Measurements from ENCODE around the gene PLP2. TPM values are rescaled to one million over a fixed set of nuclear protein-coding genes. Genes with fewer than 3 reads are reported as not detected.

Gene PLP2
- polyA plus RNA-seq, 3 donors = 280 to 374 (median 330) TPM

- Histone ChIP-seq H3K4me2 (replicated peaks; ENCODE audit: extremely low read depth, low read length, poor library complexity, severe bottlenecking) (peak overlapping the region; percentile 70), H3K9me3 (replicated peaks in 1 of 2; ENCODE audit: control insufficient read depth in 1 of 2, insufficient read depth in 1 of 2, low read length in 2 of 2) (no peaks in the 10 kb centered on the region), H3K27me3 (ENCODE audit: control insufficient read depth in 2 of 2, insufficient read depth in 2 of 2, low read length in 2 of 2) (no peaks in the 10 kb centered on the region), H3K27ac (ENCODE audit: low read depth in 1 of 2, low read length in 2 of 2) (peak overlapping the region; percentile 91 to 93), H3K4me1 (ENCODE audit: control insufficient read depth in 1 of 2, insufficient read depth in 2 of 2, low read length in 2 of 2) (peaks cover 12 to 18% of the 10 kb centered on the region in 2 donors), H2AFZ (ENCODE audit: insufficient read depth, low read depth, low read length, poor library complexity, severe bottlenecking) (peak overlapping the region; percentile 32), H3K79me2 (ENCODE audit: insufficient read depth, low read length) (no peaks in the 10 kb centered on the region), H3K36me3 (replicated peaks in 1 of 2; ENCODE audit: control insufficient read depth in 1 of 2, insufficient read depth in 2 of 2, low read length in 2 of 2) (no peaks in the 10 kb centered on the region), H4K20me1 (ENCODE audit: insufficient read depth, low read length) (no peaks in the 10 kb centered on the region), H3K4me3 (replicated peaks in 1 of 3; ENCODE audit: low read depth in 2 of 3, low read length in 3 of 3) (peak overlapping the region; percentile 37 to 72 (median 56)), H3K9ac (ENCODE audit: insufficient read depth, low read length, poor library complexity, severe bottlenecking) (peak overlapping the region; percentile 79)
- H3K4me1 Mint-ChIP-seq = peaks cover 17% of the 10 kb centered on the region
- TF ChIP-seq CTCF (IDR thresholded peaks at IDR 0.05) = no peak
- DNase-seq = peak in 1 of 3 donors; percentile 18
- peak overlapping the region; percentile 96 to 98 (median 97) for H3K27ac Mint-ChIP-seq
- H3K9me3 Mint-ChIP-seq = peaks cover 0 to 13% (median 8%) of the 10 kb centered on the region in 7 donors
- peak overlapping the region; percentile 82 to 91 for H3K4me3 Mint-ChIP-seq
- H3K36me3 Mint-ChIP-seq = no peaks in the 10 kb centered on the region
- WGBS (ENCODE audit: insufficient coverage) = 0% methylated on average over 8 of the region's 18 CpGs
- H3K27me3 Mint-ChIP-seq (ENCODE audit: low read depth in 3 of 3) = no peaks in the 10 kb centered on the region
- intact Hi-C loops (cut with micrococcal nuclease) = no loop called here
Measured at GRCh38 chrX:49155243-49155899, 16.3 kb upstream of the PLP2 start.

- Mint-ChIP-seq H3K27me3 (ENCODE audit: low read depth in 3 of 3) (no peaks in the 10 kb centered on the region), H3K4me3 (peak overlapping the region; percentile 82 to 91), H3K9me3 (peaks cover 0 to 13% (median 5%) of the 10 kb centered on the region in 7 donors), H3K36me3 (no peaks in the 10 kb centered on the region), H3K4me1 (peaks cover 20% of the 10 kb centered on the region), H3K27ac (peak overlapping the region; percentile 96 to 98 (median 97))
- WGBS (ENCODE audit: insufficient coverage) = under 1% methylated on average over 35 of the region's 65 CpGs
- no peaks in the 10 kb centered on the region for H3K9me3 ChIP-seq (replicated peaks in 1 of 2; ENCODE audit: control insufficient read depth in 1 of 2, insufficient read depth in 1 of 2, low read length in 2 of 2)
- peak; percentile 75 to 82 (median 81) for DNase-seq
- peak overlapping the region; percentile 91 to 93 for H3K27ac ChIP-seq (ENCODE audit: low read depth in 1 of 2, low read length in 2 of 2)
- no peaks in the 10 kb centered on the region for H3K27me3 ChIP-seq (ENCODE audit: control insufficient read depth in 2 of 2, insufficient read depth in 2 of 2, low read length in 2 of 2)
- H3K79me2 ChIP-seq (ENCODE audit: insufficient read depth, low read length) = no peaks in the 10 kb centered on the region
- H3K9ac ChIP-seq (ENCODE audit: insufficient read depth, low read length, poor library complexity, severe bottlenecking) = peak overlapping the region; percentile 79
- intact Hi-C loops (cut with micrococcal nuclease) = no loop called here
- H4K20me1 ChIP-seq (ENCODE audit: insufficient read depth, low read length) = no peaks in the 10 kb centered on the region
- peak overlapping the region; percentile 37 to 72 (median 56) for H3K4me3 ChIP-seq (replicated peaks in 1 of 3; ENCODE audit: low read depth in 2 of 3, low read length in 3 of 3)
- peak overlapping the region; percentile 76 for H2AFZ ChIP-seq (ENCODE audit: insufficient read depth, low read depth, low read length, poor library complexity, severe bottlenecking)
- H3K36me3 ChIP-seq (replicated peaks in 1 of 2; ENCODE audit: control insufficient read depth in 1 of 2, insufficient read depth in 2 of 2, low read length in 2 of 2) = no peaks in the 10 kb centered on the region
- peaks cover 15 to 20% of the 10 kb centered on the region in 2 donors for H3K4me1 ChIP-seq (ENCODE audit: control insufficient read depth in 1 of 2, insufficient read depth in 2 of 2, low read length in 2 of 2)
- H3K4me2 ChIP-seq (replicated peaks; ENCODE audit: extremely low read depth, low read length, poor library complexity, severe bottlenecking) = peak overlapping the region; percentile 70
- peak; percentile 68 for TF ChIP-seq CTCF (IDR thresholded peaks at IDR 0.05)
Measured at GRCh38 chrX:49155900-49156837, 15.5 kb upstream of the PLP2 start.

All from CD14-positive monocyte (primary cell).